ENCODE measurements around the gene MAFG.

The MAFG gene

GRCh38 chr17:81904600-81905423 lies 22.7 kb downstream of the MAFG start:
- Histone ChIP-seq H3K36me3 (peaks cover 21% of the 10 kb centered on the region), H3K4me3 (ENCODE audit: low read depth in 1 of 2, low read length in 1 of 2) (no peak overlapping the region), H3K4me1 (ENCODE audit: control insufficient read depth in 1 of 2, insufficient read depth in 1 of 2, low read depth in 1 of 2, low read length in 1 of 2) (peaks cover 9 to 11% of the 10 kb centered on the region in 2 experiments), H3K27ac (no peak overlapping the region), H3K9me3 (no peaks in the 10 kb centered on the region), H3K27me3 (peaks cover 34% of the 10 kb centered on the region)
- no peak for TF ChIP-seq CTCF (IDR thresholded peaks at IDR 0.05)

- no peak for TF ChIP-seq CTCF (IDR thresholded peaks at IDR 0.05)
- Histone ChIP-seq H3K9me3 (no peaks in the 10 kb centered on the region), H3K4me3 (ENCODE audit: low read depth in 1 of 2, low read length in 1 of 2) (no peak overlapping the region), H3K36me3 (peaks cover 29% of the 10 kb centered on the region), H3K4me1 (ENCODE audit: control insufficient read depth in 1 of 2, insufficient read depth in 1 of 2, low read depth in 1 of 2, low read length in 1 of 2) (peaks cover 1 to 10% of the 10 kb centered on the region in 2 experiments), H3K27ac (no peak overlapping the region), H3K27me3 (peaks cover 34% of the 10 kb centered on the region)
These were observed 23.5 kb downstream of the MAFG start for GRCh38 chr17:81903896-81904599.

GRCh38 chr17:81903415-81903831 lies 24.1 kb downstream of the MAFG start:
- TF ChIP-seq CTCF (IDR thresholded peaks at IDR 0.05) = no peak
- Histone ChIP-seq H3K9me3 (no peaks in the 10 kb centered on the region), H3K4me3 (ENCODE audit: low read depth in 1 of 2, low read length in 1 of 2) (no peak overlapping the region), H3K36me3 (peaks cover 35% of the 10 kb centered on the region), H3K27ac (no peak overlapping the region), H3K27me3 (peaks cover 34% of the 10 kb centered on the region), H3K4me1 (ENCODE audit: control insufficient read depth in 1 of 2, insufficient read depth in 1 of 2, low read depth in 1 of 2, low read length in 1 of 2) (peaks cover 0 to 10% of the 10 kb centered on the region in 2 experiments)

- H3K36me3 ChIP-seq = peaks cover 41% of the 10 kb centered on the region
- H3K9me3 ChIP-seq = no peaks in the 10 kb centered on the region
- peaks cover 34% of the 10 kb centered on the region for H3K27me3 ChIP-seq
- H3K4me1 ChIP-seq (ENCODE audit: control insufficient read depth in 1 of 2, insufficient read depth in 1 of 2, low read depth in 1 of 2, low read length in 1 of 2) = peaks cover 0 to 10% of the 10 kb centered on the region in 2 experiments
- H3K4me3 ChIP-seq (ENCODE audit: low read depth in 1 of 2, low read length in 1 of 2) = no peak overlapping the region
- no peak for TF ChIP-seq CTCF (IDR thresholded peaks at IDR 0.05)
- H3K27ac ChIP-seq = no peak overlapping the region
These were observed 24.7 kb downstream of the MAFG start for GRCh38 chr17:81902653-81903414.

GRCh38 chr17:81902023-81902652 lies 25.4 kb downstream of the MAFG start, which contains the start of gene NPB:
Gene NPB (plus strand): TSS chr17:81902238. CDS start chr17:81902278, 40 bp downstream.
- Histone ChIP-seq H3K9me3 (no peaks in the 10 kb centered on the region), H3K4me3 (ENCODE audit: low read depth in 1 of 2, low read length in 1 of 2) (no peak within 1 kb of the TSS), H3K36me3 (peaks cover 48% of the 10 kb centered on the region), H3K27ac (no peak within 1 kb of the TSS), H3K27me3 (peaks cover 34% of the 10 kb centered on the region), H3K4me1 (ENCODE audit: control insufficient read depth in 1 of 2, insufficient read depth in 1 of 2, low read depth in 1 of 2, low read length in 1 of 2) (peaks cover 0 to 10% of the 10 kb centered on the region in 2 experiments)
- no peak for TF ChIP-seq CTCF (IDR thresholded peaks at IDR 0.05)

Data from neutrophil (primary cell).